A549 treated with Hydrocortisone at 1 μM for 4 hours (cell line): Measurements from ENCODE around the gene APOF. TPM values are rescaled to one million over a fixed set of nuclear protein-coding genes. Genes with fewer than 3 reads are reported as not detected.

Source experiments
- total RNA-seq: library from RNA; stranded (reverse); fragments of 200-300 nt; extraction: Qiagen RNA extraction; gene quantifications from 5 replicates; pipeline ENCODE4 v1.2.3, GENCODE V29; 2022

Gene APOF, protein sequence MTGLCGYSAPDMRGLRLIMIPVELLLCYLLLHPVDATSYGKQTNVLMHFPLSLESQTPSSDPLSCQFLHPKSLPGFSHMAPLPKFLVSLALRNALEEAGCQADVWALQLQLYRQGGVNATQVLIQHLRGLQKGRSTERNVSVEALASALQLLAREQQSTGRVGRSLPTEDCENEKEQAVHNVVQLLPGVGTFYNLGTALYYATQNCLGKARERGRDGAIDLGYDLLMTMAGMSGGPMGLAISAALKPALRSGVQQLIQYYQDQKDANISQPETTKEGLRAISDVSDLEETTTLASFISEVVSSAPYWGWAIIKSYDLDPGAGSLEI
- not detected in 5 replicates for total RNA-seq

DNA sequence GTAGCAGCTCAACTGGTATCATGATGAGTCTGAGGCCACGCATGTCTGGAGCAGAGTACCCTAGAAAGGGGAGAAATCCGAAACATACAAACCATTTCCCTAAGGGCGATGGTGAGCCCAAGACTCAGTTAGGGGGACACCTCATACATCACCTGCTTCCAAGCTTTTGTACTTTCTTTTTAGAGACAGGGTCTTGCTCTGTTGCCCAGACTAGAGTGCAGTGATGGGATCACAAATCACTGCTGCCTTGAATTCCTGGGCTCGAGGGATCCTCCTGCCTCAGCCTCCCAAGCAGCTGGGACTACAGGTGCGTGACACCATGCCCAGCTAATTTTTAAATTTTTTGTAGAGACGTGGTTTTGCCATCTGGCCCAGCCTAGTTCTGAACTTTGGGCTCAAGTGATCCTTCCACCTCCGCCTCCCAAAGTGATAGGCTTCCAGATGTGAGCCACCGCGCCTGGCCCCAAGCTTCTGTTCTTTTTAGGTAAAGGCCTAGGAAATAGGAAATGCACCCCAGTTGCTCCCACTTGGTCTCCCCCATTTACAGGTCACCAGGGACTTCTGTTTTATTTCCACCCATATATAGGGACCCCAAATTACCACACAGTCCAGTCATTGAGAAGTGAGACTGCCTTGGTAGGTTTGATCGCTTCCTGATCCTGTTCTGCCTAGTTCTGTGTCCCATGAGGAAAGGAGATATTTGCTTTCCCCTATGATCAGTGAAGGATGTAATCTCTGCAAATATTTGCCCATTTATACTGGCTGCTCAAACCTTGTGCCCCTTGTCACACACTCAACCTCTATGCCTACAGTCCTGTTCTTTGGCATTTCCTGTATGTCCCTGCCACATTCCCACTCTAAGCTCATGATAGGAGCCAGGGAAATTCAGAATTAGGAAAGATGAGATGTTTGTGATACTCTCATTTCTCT lies at the start of gene APOF:
Gene APOF (minus strand): TSS at position 728 of the 930 bp plus-strand sequence. CDS start 112 bp downstream, at position 616.

DNA sequence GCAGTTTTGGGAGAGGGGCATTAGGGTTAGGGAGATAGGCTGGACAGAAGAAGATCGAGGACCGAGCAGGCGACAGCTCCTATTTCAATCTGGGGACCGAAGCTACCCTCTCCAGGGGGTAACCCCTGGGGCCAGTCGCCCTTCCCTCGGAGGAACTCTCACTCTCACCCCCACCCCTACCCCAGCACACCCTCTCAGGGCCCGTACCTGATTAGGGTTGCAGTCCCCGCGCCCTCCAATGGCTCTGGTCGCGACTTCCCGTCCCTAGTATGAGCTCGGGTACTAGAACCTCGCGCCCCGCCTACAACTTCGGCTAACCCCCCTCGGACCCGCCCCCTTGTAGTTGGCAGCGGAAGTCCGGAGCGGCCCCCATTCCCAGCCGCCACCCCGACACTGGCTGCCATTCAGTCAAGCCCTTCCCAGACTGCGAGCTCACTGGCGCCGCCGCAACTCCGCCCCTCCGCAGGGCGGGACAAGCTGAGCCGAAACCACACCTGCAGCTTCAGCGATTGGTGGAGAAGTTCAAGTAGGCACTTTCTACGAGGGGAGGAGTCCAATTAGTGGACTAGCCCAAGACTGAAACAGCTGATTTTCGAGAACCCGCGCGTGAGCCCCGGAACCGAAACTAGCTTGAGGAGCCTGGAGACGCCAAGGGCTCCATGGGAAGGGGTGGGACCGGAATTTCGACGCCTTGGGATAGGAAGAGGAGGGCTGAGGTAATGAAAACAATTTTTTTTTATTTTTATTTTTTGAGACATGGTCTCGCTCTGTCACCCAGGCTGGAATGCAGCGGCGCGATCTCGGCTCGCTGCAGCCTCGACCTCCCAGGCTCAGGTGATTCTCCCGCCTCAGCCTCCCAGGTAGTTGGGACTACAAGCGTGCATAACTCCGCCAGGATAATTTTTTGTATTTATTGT lies 2.5 kb downstream of the APOF start, which contains the start of gene STAT2:
Gene STAT2 (minus strand): TSS at position 257 of the 917 bp plus-strand sequence. CDS start 3,536 bp downstream, outside the sequence.

DNA sequence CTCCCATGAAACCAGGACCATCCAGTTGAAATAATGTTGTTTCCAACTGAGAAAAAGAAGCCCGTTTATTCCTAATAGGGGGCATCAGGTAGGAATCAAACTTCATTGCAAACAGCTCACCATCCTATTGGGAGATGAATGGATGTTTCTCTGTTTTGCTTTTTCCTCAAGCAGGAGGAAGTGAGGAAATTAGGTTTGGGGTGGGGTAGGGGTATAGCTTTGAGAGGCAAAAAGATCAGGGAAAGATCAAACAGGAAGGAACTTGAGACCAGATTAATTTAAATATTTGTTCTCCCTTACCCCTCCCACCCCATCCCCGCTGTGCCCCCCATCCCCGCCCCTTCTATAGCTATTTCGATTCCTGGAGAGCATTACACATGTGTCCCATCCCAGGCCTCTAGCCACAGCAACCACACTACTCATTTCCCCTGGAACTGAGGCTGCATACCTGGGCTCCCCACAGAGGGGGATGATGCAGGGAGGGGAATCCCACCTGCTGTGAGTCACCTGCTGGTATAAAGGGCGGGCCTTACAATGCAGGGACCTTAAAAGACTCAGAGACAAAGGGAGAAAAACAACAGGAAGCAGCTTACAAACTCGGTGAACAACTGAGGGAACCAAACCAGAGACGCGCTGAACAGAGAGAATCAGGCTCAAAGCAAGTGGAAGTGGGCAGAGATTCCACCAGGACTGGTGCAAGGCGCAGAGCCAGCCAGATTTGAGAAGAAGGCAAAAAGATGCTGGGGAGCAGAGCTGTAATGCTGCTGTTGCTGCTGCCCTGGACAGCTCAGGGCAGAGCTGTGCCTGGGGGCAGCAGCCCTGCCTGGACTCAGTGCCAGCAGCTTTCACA lies 24.1 kb downstream of the APOF start, which contains the start of gene IL23A:
Gene IL23A (plus strand): TSS at position 577 of the 850 bp plus-strand sequence. CDS start 161 bp downstream, at position 738.

DNA sequence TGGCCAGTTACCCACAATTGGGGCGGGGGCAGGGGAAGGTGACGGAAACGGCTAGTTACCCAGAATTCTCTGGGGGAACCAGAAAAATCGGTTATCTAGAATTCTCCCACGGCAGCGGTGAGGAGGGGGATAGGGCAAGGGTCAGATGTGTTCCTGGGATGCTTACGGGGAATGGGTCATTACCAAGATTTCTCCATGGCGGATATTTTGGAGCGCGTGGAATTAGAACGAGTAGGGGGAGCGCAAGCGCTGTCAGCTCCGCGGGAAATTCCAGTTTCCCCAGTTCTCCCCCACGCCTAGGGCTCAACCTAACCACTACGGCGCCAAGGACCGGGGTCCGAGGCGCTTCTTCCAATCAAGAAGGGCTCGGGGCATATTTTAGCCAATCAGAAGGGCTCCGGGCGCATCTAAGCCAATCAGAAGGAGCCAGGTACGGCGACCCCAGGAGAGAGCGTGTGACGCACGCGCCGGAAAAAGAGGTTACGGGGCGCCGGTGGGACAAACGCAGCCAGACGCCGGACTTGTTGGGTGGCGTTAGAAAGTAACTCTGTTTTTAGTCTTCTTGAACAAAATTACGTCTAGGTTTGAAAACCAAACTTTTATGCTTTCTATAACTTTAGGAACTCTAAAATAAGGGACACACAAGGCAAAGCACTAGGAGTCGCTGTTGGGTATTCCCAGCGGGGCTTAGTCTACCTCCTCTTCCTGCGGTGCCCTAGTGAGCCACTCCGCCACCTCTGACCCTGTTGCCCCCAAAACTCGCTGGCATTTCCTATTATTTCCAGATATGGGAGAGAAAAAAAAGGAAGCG lies 28.8 kb downstream of the APOF start, which contains the start of gene PAN2:
Gene PAN2 (minus strand): TSS at position 322 of the 811 bp plus-strand sequence. CDS start 906 bp downstream, outside the sequence.

DNA sequence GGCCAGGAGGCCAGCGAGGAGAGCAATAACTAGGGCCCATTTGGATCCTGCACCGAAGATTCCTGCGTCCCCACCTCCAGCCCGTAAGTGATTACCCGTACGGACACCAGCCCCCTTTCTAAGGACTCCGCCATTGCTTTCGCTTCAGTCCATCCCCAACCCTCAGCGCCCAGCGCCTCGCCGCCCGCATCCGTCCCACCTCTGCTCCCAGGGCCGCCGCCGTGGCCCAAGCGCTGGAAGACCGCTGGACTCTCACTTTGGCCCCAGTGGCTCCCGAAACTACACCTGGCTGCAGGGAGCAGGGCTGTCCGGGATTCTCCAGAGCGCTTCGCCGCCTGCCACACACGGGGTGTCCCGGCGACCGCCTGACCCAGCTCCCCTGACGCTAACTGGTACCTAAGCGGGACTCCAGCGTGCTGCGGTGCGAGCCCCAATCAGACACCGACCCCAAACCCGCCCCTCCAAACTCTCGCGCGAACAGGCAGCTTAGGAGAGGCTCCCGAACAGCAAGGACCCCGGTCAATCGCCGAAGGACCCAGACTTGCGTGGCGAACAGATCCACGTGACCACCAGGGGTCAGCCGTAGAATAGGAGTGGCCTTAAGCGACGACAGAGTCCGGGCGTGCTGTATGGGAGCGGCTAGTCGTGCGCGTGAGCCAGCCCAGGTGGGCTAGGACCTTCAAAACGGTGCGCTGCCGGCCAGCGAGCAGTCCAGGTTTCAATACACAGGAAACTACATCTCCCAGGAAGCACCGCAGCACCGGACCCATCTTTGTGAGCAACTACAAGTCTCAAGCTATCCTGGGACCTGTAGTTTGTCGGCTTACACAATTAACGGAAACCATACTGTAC lies 46.8 kb downstream of the APOF start, which contains the start of gene CNPY2:
Gene CNPY2 (minus strand): TSS at position 367 of the 852 bp plus-strand sequence. CDS start 771 bp downstream, outside the sequence.

Other genes with a start within 250 kb of the APOF start
- 4,103 to 6,224 TPM (median 5,662 TPM) in 5 replicates for gene RPL41, start 246.2 kb downstream of the APOF start, total RNA-seq
- 2.9 to 3.6 TPM (median 3.1 TPM) in 5 replicates for gene ZC3H10, start 244.6 kb downstream of the APOF start, total RNA-seq
- 63.6 to 69.7 TPM (median 65.9 TPM) in 5 replicates for gene ESYT1, start 234.6 kb downstream of the APOF start, total RNA-seq
- gene MYL6B, start 210.3 kb downstream of the APOF start, total RNA-seq = 66.8 to 83.8 TPM (median 78.9 TPM) in 5 replicates
- gene MYL6, start 204.5 kb downstream of the APOF start, total RNA-seq = 2,179 to 2,596 TPM (median 2,229 TPM) in 5 replicates
- 28.4 to 36.2 TPM (median 33.1 TPM) in 5 replicates for gene SMARCC2, start 173.4 kb downstream of the APOF start, total RNA-seq
- gene RNF41, start 140.9 kb downstream of the APOF start, total RNA-seq = 22.2 to 30.8 TPM (median 25.8 TPM) in 5 replicates
- gene NABP2, start 138.5 kb downstream of the APOF start, total RNA-seq = 55.6 to 63.2 TPM (median 62.6 TPM) in 5 replicates
- not detected in 5 replicates for gene SLC39A5, start 132.8 kb downstream of the APOF start, total RNA-seq
- 37.4 to 45.4 TPM (median 44.6 TPM) in 5 replicates for gene ANKRD52, start 104.5 kb downstream of the APOF start, total RNA-seq
- 14.2 to 16.2 TPM (median 15.9 TPM) in 5 replicates for gene COQ10A, start 95.9 kb downstream of the APOF start, total RNA-seq
- gene CS, start 62.5 kb downstream of the APOF start, total RNA-seq = 150 to 202 TPM (median 152 TPM) in 5 replicates
- gene CNPY2, start 46.9 kb downstream of the APOF start, total RNA-seq = 91.7 to 148 TPM (median 140 TPM) in 5 replicates
- 13.6 to 17.4 TPM (median 14.0 TPM) in 5 replicates for gene PAN2, start 28.9 kb downstream of the APOF start, total RNA-seq
- 0.43 to 0.69 TPM (median 0.53 TPM) in 5 replicates for gene IL23A, start 24.0 kb downstream of the APOF start, total RNA-seq
- gene STAT2, start 2.8 kb downstream of the APOF start, total RNA-seq = 10.4 to 14.3 TPM (median 12.1 TPM) in 5 replicates
- gene TIMELESS, start 86.6 kb upstream of the APOF start, total RNA-seq = 33.4 to 38.2 TPM (median 36.3 TPM) in 5 replicates
- gene MIP, start 91.8 kb upstream of the APOF start, total RNA-seq = 0.10 to 0.22 TPM (median 0.20 TPM) in 3 of 5 replicates, not detected in the others
- 1.7 to 2.1 TPM (median 1.9 TPM) in 5 replicates for gene SPRYD4, start 105.7 kb upstream of the APOF start, total RNA-seq
- 0.13 to 0.31 TPM (median 0.21 TPM) in 5 replicates for gene GLS2, start 125.3 kb upstream of the APOF start, total RNA-seq
- gene RBMS2, start 159.0 kb upstream of the APOF start, total RNA-seq = 9.1 to 12.2 TPM (median 11.0 TPM) in 5 replicates